CD4-positive, alpha-beta T cell (primary cell): Measurements from ENCODE around the gene CELF4. TPM values are rescaled to one million over a fixed set of nuclear protein-coding genes. Genes with fewer than 3 reads are reported as not detected.

ENCODE experiments used
- ATAC-seq: fragments of 200-7000 bp; cut with Tn5 transposase; one replicate; pipeline ENCODE4 v1.10.0; 2022; ENCODE audit warnings: mild to moderate bottlenecking; ENCODE audit not compliant: poor library complexity
- CTCF ChIA-PET: fragments of 350-600 bp; sonication (Branson Sonifier 250); formaldehyde crosslinking; loops from one replicate; lab custom pipeline; 2021; ENCODE audit warnings: antibody characterized with exemption, inconsistent platforms; lab: Charles Lee
- POLR2A ChIA-PET: fragments of 350-600 bp; sonication (Branson Sonifier 250); formaldehyde crosslinking; loops from one replicate; lab custom pipeline; 2021; ENCODE audit warnings: antibody characterized with exemption, inconsistent platforms; lab: Charles Lee
- DNase-seq, 14 experiments: peaks; one replicate each; pipeline ENCODE4 v3.0.0-alpha.2; 2013 to 2020; ENCODE audit warnings: mixed read lengths in 2 of 14
- H3K27ac ChIP-seq, 2 donors: one replicate each; pipeline versions ENCODE4 v1.5.1 to v1.7.0; 2013; ENCODE audit warnings: low read length in 2 of 2, low read depth in 1 of 2, mild to moderate bottlenecking in 1 of 2
- H3K27me3 ChIP-seq, 2 experiments: 1 replicate in 1 of 2; 2 replicates in 1 of 2; pipeline versions ENCODE4 v1.6.1 to v1.7.0; 2013; ENCODE audit warnings: low read length in 2 of 2, control low read depth in 1 of 2, mild to moderate bottlenecking in 1 of 2, moderate library complexity in 1 of 2; ENCODE audit not compliant: insufficient read depth in 2 of 2, control insufficient read depth in 1 of 2
- H3K36me3 ChIP-seq: one replicate; pipeline ENCODE4 v1.6.1; 2013; ENCODE audit warnings: low read length, control low read depth; ENCODE audit not compliant: insufficient read depth
- H3K4me1 ChIP-seq: one replicate; pipeline ENCODE4 v1.6.1; 2013; ENCODE audit warnings: low read length, control low read depth; ENCODE audit not compliant: insufficient read depth
- H3K4me3 ChIP-seq: one replicate; pipeline ENCODE4 v1.5.1; 2013; ENCODE audit warnings: mild to moderate bottlenecking, low read length, moderate library complexity
- H3K9me3 ChIP-seq, 2 experiments: 1 replicate in 1 of 2; 2 replicates in 1 of 2; pipeline versions ENCODE4 v1.6.1 to v1.7.0; 2013; ENCODE audit warnings: low read length in 2 of 2, mild to moderate bottlenecking in 2 of 2, control low read depth in 1 of 2, moderate library complexity in 1 of 2; ENCODE audit not compliant: control insufficient read depth in 1 of 2, insufficient read depth in 1 of 2
- H3K27ac Mint-ChIP-seq: one replicate; pipeline ENCODE4 v1.8.0; 2020; ENCODE audit warnings: mixed read lengths
- H3K27me3 Mint-ChIP-seq: one replicate; pipeline ENCODE4 v1.8.0; 2021; ENCODE audit warnings: mixed read lengths
- H3K36me3 Mint-ChIP-seq: one replicate; pipeline ENCODE4 v1.8.0; 2021; ENCODE audit warnings: low read depth, mixed read lengths
- H3K4me1 Mint-ChIP-seq: one replicate; pipeline ENCODE4 v1.8.0; 2021; ENCODE audit warnings: low read depth, mixed read lengths
- H3K4me3 Mint-ChIP-seq: one replicate; pipeline ENCODE4 v1.8.0; 2020; ENCODE audit warnings: mild to moderate bottlenecking, mixed read lengths
- H3K9me3 Mint-ChIP-seq: one replicate; pipeline ENCODE4 v1.8.0; 2020; ENCODE audit warnings: mixed read lengths
- CTCF ChIP-seq: fragments of 200-600 bp; IDR thresholded peaks from one replicate; pipeline ENCODE4 v1.8.0; 2022; ENCODE audit warnings: antibody characterized with exemption, mild to moderate bottlenecking
- intact Hi-C, 2 experiments: fragments of 100-400 bp; cut with DNase I in 1 of 2; cut with micrococcal nuclease in 1 of 2; formaldehyde crosslinking; loops; one replicate each; pipeline versions ENCODE4 v1.15.1 to v1.9.0; 2023 to 2025; cut with DNase I, micrococcal nuclease
- total RNA-seq, 174 experiments: library from RNA in 2 of 174; stranded (reverse) in 2 of 174; gene quantifications; one replicate each; pipeline ENCODE4 v1.2.3 and lab custom pipeline; 2021 to 2026

Gene CELF4
- total RNA-seq, 2 experiments from 2014 or later, result not detected

GRCh38 chr18:37554399-37554787 lies 11.2 kb downstream of the CELF4 start:
- Histone ChIP-seq H3K4me3 (no peak overlapping the region), H3K4me1 (no peaks in the 10 kb centered on the region), H3K27me3 (peaks cover 0 to 3% of the 10 kb centered on the region in 2 experiments), H3K36me3 (no peaks in the 10 kb centered on the region), H3K9me3 (peaks cover 0 to 13% of the 10 kb centered on the region in 2 experiments), H3K27ac (no peak overlapping the region)
- no peaks in the 10 kb centered on the region for H3K4me1 Mint-ChIP-seq
- H3K36me3 Mint-ChIP-seq, result no peaks in the 10 kb centered on the region
- no peak for DNase-seq
- TF ChIP-seq CTCF, result no peak
- peaks cover 16% of the 10 kb centered on the region for H3K27me3 Mint-ChIP-seq
- no peaks in the 10 kb centered on the region for H3K9me3 Mint-ChIP-seq
- ChIA-PET POLR2A (no interaction called here), CTCF (no interaction called here)
- no peak overlapping the region for H3K4me3 Mint-ChIP-seq
- no peak for ATAC-seq
- H3K27ac Mint-ChIP-seq, result no peak overlapping the region
- intact Hi-C loops, result no loop called here

- peaks cover 16% of the 10 kb centered on the region for H3K27me3 Mint-ChIP-seq
- ChIA-PET CTCF (no interaction called here), POLR2A (no interaction called here)
- no peaks in the 10 kb centered on the region for H3K4me1 ChIP-seq
- no peak overlapping the region for H3K27ac ChIP-seq
- ATAC-seq, result no peak
- no peak for TF ChIP-seq CTCF
- no peaks in the 10 kb centered on the region for H3K4me1 Mint-ChIP-seq
- H3K27ac Mint-ChIP-seq, result no peak overlapping the region
- no peaks in the 10 kb centered on the region for H3K36me3 ChIP-seq
- H3K4me3 ChIP-seq, result no peak overlapping the region
- H3K9me3 ChIP-seq, result peaks cover 0 to 13% of the 10 kb centered on the region in 2 experiments
- no peaks in the 10 kb centered on the region for H3K9me3 Mint-ChIP-seq
- H3K4me3 Mint-ChIP-seq, result no peak overlapping the region
- intact Hi-C loops, result no loop called here
- H3K36me3 Mint-ChIP-seq, result no peaks in the 10 kb centered on the region
- peaks cover 0 to 3% of the 10 kb centered on the region in 2 experiments for H3K27me3 ChIP-seq
- no peak for DNase-seq
Measured at GRCh38 chr18:37553633-37554398, 11.8 kb downstream of the CELF4 start.

GRCh38 chr18:37552286-37552685 lies 13.3 kb downstream of the CELF4 start:
- CTCF ChIA-PET, result no interaction called here
- peaks cover 0 to 5% of the 10 kb centered on the region in 2 experiments for H3K27me3 ChIP-seq
- no peak overlapping the region for H3K27ac Mint-ChIP-seq
- H3K4me3 Mint-ChIP-seq, result no peak overlapping the region
- intact Hi-C loops, result no loop called here
- no peak for DNase-seq
- no peaks in the 10 kb centered on the region for H3K36me3 Mint-ChIP-seq
- no peaks in the 10 kb centered on the region for H3K4me1 Mint-ChIP-seq
- H3K4me3 ChIP-seq, result no peak overlapping the region
- no peaks in the 10 kb centered on the region for H3K9me3 Mint-ChIP-seq
- H3K27ac ChIP-seq, result no peak overlapping the region
- POLR2A ChIA-PET, result no interaction called here
- H3K9me3 ChIP-seq, result peaks cover 0 to 13% of the 10 kb centered on the region in 2 experiments
- H3K36me3 ChIP-seq, result no peaks in the 10 kb centered on the region
- no peak for TF ChIP-seq CTCF
- ATAC-seq, result no peak
- H3K4me1 ChIP-seq, result no peaks in the 10 kb centered on the region
- peaks cover 17% of the 10 kb centered on the region for H3K27me3 Mint-ChIP-seq
